Liver (tissue), 3 donors: ENCODE data around the gene PARL.

Source experiments
- CTCF ChIP-seq: fragments of 150-350 bp; IDR thresholded peaks from 2 replicates; pipeline ENCODE4 v1.5.1; 2017; ENCODE audit warnings: improper control_type of control experiment, low read depth, low read length; ENCODE audit not compliant: missing input control
- MAX ChIP-seq: IDR thresholded peaks from 2 replicates; pipeline ENCODE4 v1.6.1; 2016; ENCODE audit warnings: antibody characterized with exemption
- TAF1 ChIP-seq: conservative IDR thresholded peaks from 2 replicates; pipeline ENCODE4 v1.6.1; 2016; ENCODE audit warnings: antibody characterized with exemption, mild to moderate bottlenecking
- donor health status: healthy.
- donor health status: healthy.

- TF ChIP-seq TAF1 (no peak), MAX (no peak), CTCF (no peak)
Measured at GRCh38 chr3:183808355-183808754, 76.3 kb downstream of the PARL start.
